ENCODE results near the gene VOPP1. TPM values are rescaled to one million over a fixed set of nuclear protein-coding genes. Genes with fewer than 3 reads are reported as not detected.

VOPP1 gene
- total and polyA plus RNA-seq, 10 of the 15 experiments (the other 5 are each of a cell fraction or from before 2014, with no cell fraction given), result 32.8 to 206 (median 129) TPM

DNA sequence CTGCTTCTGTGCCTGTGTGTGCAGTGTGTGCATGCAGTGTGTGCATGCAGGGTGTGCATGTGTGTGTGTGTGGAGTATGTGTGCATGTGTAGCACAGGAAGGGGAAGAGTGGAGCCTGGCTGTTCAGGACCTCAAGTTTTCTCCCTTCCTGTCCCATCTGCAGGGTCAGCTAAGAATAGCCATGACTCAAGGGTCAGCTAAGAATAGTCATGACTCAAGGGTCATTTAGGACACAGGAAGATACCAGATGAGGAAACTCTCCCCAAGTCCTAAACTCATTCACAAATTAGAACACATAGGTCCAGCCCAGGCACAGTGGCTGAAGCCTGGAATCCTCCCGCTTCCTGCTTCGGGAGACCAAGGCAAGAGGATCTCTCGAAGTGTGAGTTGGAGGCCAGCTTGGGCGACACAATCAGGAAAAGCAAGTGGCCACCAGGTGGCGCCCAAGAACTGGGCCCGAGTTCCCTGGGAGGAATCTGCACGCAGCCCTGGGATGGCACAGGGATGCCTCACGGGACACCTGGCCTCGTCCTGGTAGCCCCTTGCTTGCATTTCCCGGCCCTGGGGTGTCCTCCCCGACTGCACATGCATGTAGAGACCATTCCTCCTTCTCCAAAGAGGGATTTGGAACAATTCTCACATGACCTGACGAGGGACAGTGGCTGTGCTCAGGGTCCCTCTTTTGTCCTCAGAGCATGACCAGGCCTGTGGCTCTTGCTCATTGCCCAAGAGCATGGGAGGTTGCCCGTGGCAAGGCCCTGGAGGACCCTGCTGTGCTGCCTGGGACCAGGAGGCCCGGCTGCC lies 21.4 kb upstream of the VOPP1 start:
- POLR2A ChIA-PET, result interaction anchor here (1.2 kb wide), 1 partner anchor 20 kb away, joined by 3 read pairs; no protein-coding TSS in a partner anchor
- in situ Hi-C loops (cut with MboI), result loop anchor here (5.0 to 25.0 kb wide), 2 partner anchors 156 to 306 kb away; no protein-coding TSS in a partner anchor
- no peak for DNase-seq (ENCODE audit: low read depth, low spot score)
- no peak overlapping the region for H3K27ac ChIP-seq (ENCODE audit: control insufficient read depth, insufficient read depth)
- 10% methylated on average over 14 of the region's 14 CpGs for WGBS (ENCODE audit: insufficient coverage, insufficient replicate concordance, low lambda C conversion rate, missing lambda C conversion rate)
- H3K27me3 ChIP-seq (replicated peaks in 1 of 2; ENCODE audit: control insufficient read depth in 2 of 2, insufficient read depth in 2 of 2, low read length in 1 of 2), result no peaks in the 10 kb centered on the region
- peaks cover 9% of the 10 kb centered on the region; the same call in 1 of the 2 replicates for H3K4me1 ChIP-seq (ENCODE audit: control insufficient read depth, insufficient read depth, low read length)
- no peak overlapping the region for H2AFZ ChIP-seq (ENCODE audit: control insufficient read depth, low read depth, low read length)
- FAIRE-seq, result peak; percentile 95
- no TSS peak for BruUV-seq (replicated peaks)
- H3K4me2 ChIP-seq (ENCODE audit: control insufficient read depth, insufficient read depth), result no peak overlapping the region
- no peaks in the 10 kb centered on the region for H3K9me3 ChIP-seq (replicated peaks; ENCODE audit: control insufficient read depth, insufficient read depth, low read length)
- intact Hi-C loops (cut with micrococcal nuclease; ENCODE audit: unreplicated experiment), result loop anchor here (5.0 kb wide), 1 partner anchor 311 kb away; no protein-coding TSS in a partner anchor
- H3K36me3 ChIP-seq (ENCODE audit: control insufficient read depth in 2 of 2, insufficient read depth in 2 of 2, low read length in 1 of 2), result no peaks in the 10 kb centered on the region
- no peaks in the 10 kb centered on the region for H3K79me2 ChIP-seq (ENCODE audit: control insufficient read depth, insufficient read depth, low read length)
- ATAC-seq, result peak; percentile 84
- peak; percentile 32; the same call in 1 of the 2 replicates for TF ChIP-seq SMC3 (IDR thresholded peaks at IDR 0.05; ENCODE audit: borderline replicate concordance, low read length)
- TF ChIP-seq, protein P1, sequence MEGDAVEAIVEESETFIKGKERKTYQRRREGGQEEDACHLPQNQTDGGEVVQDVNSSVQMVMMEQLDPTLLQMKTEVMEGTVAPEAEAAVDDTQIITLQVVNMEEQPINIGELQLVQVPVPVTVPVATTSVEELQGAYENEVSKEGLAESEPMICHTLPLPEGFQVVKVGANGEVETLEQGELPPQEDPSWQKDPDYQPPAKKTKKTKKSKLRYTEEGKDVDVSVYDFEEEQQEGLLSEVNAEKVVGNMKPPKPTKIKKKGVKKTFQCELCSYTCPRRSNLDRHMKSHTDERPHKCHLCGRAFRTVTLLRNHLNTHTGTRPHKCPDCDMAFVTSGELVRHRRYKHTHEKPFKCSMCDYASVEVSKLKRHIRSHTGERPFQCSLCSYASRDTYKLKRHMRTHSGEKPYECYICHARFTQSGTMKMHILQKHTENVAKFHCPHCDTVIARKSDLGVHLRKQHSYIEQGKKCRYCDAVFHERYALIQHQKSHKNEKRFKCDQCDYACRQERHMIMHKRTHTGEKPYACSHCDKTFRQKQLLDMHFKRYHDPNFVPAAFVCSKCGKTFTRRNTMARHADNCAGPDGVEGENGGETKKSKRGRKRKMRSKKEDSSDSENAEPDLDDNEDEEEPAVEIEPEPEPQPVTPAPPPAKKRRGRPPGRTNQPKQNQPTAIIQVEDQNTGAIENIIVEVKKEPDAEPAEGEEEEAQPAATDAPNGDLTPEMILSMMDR (IDR thresholded peaks at IDR 0.05 in 2 of 3, conservative IDR thresholded peaks at IDR 0.05 in 1 of 3; ENCODE audit: control insufficient read depth in 2 of 3, extremely low read depth in 1 of 3, insufficient read depth in 1 of 3, low read depth in 3 of 3, low read length in 3 of 3), result peak; percentile 73 to 94 (median 90)
- TF ChIP-seq, protein P2, sequence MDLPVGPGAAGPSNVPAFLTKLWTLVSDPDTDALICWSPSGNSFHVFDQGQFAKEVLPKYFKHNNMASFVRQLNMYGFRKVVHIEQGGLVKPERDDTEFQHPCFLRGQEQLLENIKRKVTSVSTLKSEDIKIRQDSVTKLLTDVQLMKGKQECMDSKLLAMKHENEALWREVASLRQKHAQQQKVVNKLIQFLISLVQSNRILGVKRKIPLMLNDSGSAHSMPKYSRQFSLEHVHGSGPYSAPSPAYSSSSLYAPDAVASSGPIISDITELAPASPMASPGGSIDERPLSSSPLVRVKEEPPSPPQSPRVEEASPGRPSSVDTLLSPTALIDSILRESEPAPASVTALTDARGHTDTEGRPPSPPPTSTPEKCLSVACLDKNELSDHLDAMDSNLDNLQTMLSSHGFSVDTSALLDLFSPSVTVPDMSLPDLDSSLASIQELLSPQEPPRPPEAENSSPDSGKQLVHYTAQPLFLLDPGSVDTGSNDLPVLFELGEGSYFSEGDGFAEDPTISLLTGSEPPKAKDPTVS (IDR thresholded peaks at IDR 0.05; ENCODE audit: low read depth, low read length), result no peak
- peak; percentile 69 for TF ChIP-seq EED (IDR thresholded peaks at IDR 0.05; ENCODE audit: low read depth)
- TF ChIP-seq YY1 (IDR thresholded peaks at IDR 0.05; ENCODE audit: low read depth, low read length), result peak; percentile 33; the same call in 1 of the 2 replicates
- peak; percentile 87 for TF ChIP-seq SMARCA5 (IDR thresholded peaks at IDR 0.05)
- no peak for TF ChIP-seq CHD1 (IDR thresholded peaks at IDR 0.05; ENCODE audit: low read depth, low read length)
- TF ChIP-seq RAD21 (IDR thresholded peaks at IDR 0.05; ENCODE audit: insufficient read depth, low read depth, low read length), result peak; percentile 54
- peak in 1 of 2 experiments; percentile 34; a peak in 1 of 4 replicates for TF ChIP-seq BHLHE40 (IDR thresholded peaks at IDR 0.05; ENCODE audit: borderline replicate concordance in 1 of 2, low read depth in 2 of 2, low read length in 1 of 2)
- peak in 1 of 2 experiments; percentile 50; a peak in 1 of 4 replicates for TF ChIP-seq IKZF2 (IDR thresholded peaks at IDR 0.05)
- TF ChIP-seq IKZF1 (conservative IDR thresholded peaks at IDR 0.05), result peak; percentile 63
- no peak for TF ChIP-seq HDAC6 (IDR thresholded peaks at IDR 0.05; ENCODE audit: unreplicated experiment)
- H3K9ac ChIP-seq (ENCODE audit: control insufficient read depth, insufficient read depth, low read length), result no peak overlapping the region
- H4K20me1 ChIP-seq (ENCODE audit: control insufficient read depth, insufficient read depth), result no peaks in the 10 kb centered on the region
- H3K4me3 ChIP-seq, result no peak overlapping the region
- RAD21 ChIA-PET (ENCODE audit: unreplicated experiment), result interaction anchor here (0.8 to 1.2 kb wide), 8 partner anchors 20 to 407 kb away, joined by 3 to 5 read pairs (median 3); no protein-coding TSS in a partner anchor
- SMC1A ChIA-PET (ENCODE audit: uncharacterized antibody, unreplicated experiment), result interaction anchor here (0.6 to 1.7 kb wide), 10 partner anchors 21 to 306 kb away, joined by 3 to 6 read pairs (median 3); partner anchors contain the start of gene VOPP1
- CTCF ChIA-PET, result interaction anchor here (0.6 to 2.2 kb wide), 34 partner anchors 9 to 1029 kb away, joined by 3 to 17 read pairs (median 4); partner anchors contain the start of gene VOPP1
